GM21528 (cell line): ENCODE results near the gene ABCG1.
"Not testable (repeated sequence)": the region's sequence is repeated elsewhere in the genome, so short reads cannot be mapped to it uniquely, and the experiment has no call there.

Experiments
- ATAC-seq: cut with Tn5 transposase; IDR thresholded peaks from one replicate; pipeline ENCODE4 v1.9.1; 2021; ENCODE audit warnings: mild to moderate bottlenecking, moderate library complexity; ENCODE audit not compliant: unreplicated experiment, low FRiP score

Gene ABCG1

DNA sequence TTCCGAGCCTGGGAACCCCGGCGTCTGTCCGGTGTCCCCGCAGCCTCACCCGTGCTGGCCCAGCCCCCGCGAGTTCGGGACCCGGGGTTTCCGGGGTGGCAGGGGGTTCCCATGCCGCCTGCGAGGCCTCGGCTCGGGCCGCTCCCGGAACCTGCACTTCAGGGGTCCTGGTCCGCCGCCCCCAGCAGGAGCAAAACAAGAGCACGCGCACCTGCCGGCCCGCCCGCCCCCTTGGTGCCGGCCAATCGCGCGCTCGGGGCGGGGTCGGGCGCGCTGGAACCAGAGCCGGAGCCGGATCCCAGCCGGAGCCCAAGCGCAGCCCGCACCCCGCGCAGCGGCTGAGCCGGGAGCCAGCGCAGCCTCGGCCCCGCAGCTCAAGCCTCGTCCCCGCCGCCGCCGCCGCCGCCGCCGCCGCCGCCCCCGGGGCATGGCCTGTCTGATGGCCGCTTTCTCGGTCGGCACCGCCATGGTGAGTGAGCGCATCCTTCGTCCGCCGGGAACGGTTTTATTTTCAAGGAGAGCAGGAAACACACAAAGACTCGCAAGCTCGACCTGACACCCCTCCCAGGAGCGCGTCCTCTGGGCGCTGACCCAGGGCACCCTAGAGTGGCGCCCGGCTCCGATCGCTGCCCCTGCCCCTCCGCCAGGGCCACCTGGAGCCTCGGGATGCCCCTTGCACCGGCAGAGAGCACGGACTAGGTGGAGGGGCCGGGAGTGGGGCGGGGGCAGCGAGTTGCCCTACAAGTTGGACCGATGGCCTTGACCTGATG is at the start of gene ABCG1:
Gene ABCG1 (plus strand): TSS at position 305 of the 770 bp plus-strand sequence. CDS start 123 bp downstream, at position 428.
- no peak for ATAC-seq

DNA sequence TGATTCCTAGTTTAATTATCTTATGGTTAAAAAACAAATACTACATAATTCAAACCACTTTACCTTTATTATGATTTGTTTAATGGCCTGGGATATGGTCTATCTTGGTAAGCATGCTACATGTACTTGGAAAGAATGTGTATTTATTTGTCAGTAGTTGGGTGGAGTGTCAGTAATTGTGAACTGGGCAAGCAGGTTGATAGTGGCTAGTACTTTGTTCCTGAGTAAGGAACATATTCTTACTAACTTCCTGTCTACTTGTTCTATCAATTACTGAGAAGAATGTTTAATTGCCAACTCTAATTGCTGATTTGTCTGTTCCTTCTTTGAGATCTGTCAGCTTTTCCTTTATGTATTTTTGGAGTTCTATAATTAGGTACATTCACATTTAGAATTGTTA is 49.2 kb upstream of the ABCG1 start:
- ATAC-seq, result no peak

DNA sequence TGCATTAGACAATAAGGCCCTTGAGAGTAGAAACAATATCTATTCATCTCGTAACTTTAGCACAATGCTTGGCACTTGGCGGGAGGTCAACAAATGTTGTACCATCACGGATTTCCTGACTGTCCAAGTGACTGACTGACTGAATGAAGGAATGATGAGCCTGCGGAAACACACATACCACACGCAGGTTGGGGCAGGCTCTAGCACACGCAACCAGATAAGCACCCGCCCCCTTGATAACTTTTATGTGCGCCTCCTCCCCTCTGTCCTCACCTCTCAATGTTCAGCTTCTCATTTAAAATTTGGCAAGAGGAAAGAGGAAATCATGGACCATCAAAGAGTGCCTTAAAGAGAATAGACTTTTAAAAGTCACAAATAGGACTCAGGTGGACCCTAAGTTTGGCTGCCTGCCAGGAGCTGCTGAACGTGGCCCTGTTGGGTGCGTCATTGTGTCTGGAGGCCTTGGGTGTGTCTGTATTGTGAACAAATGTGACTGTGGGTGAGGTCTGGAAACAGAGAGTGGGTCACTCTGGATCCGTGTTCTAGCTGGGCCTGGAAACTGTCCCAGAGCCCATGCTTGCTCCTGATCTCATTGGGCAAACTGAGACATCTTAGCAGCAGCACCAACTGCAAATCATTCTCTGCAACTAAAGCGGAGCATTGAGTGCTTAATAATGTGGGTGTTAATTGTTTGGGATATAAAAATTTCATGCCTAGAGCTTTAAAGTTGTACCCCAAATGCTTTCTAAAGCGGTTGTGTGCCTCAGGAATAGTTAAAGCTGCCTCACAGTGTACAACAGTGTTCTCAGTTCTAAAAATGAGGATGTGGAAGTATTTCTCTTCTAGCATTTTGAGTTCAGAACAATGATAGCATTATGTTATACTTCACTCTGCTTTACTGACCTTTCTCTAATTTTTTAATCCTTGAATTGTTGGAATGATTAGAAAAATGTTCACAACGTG is 47.6 kb upstream of the ABCG1 start:
- no peak for ATAC-seq

DNA sequence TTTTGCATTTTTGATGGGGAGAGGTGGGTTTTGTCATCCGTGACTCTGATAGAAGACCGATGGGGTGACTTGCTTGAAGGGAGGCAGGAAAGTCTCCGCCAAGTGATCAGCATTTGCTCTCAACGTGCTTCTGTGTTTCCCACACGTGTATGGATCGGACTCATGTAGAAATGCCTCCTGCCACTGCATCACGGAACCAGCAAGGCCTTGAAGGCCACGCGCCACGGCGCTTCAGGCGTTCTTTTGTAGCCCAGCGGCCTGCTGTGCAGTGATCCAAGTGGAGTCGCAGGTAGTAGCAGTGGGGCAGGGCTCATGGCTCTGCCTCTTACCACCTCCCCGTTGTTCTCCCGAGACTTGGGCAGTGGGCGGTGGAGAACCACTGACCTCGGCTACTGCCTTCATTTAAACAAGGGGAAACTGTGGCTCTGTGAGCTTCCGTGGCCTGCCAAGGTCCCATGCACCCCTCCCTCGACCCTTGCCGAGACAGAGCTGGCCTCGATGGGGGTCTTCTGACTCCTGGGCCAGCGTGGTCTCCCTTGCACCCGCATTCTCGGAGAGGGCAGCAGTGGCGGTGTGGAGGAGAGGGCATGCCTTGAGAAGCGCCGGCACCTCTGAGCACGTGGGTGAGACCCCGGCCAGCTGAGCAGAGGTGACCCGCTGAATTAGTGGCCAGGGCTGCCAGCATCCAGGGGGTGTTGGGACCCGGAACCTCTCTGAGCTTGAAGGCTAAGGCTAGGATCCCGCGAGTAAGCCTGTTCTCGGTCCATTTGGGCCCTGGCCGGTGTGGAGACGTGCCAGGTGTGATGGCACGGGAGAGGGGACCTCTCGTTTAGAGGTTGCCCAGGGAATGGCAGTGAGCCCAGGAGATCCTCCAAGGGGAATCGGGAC is 46.1 kb upstream of the ABCG1 start:
- ATAC-seq, result no peak

DNA sequence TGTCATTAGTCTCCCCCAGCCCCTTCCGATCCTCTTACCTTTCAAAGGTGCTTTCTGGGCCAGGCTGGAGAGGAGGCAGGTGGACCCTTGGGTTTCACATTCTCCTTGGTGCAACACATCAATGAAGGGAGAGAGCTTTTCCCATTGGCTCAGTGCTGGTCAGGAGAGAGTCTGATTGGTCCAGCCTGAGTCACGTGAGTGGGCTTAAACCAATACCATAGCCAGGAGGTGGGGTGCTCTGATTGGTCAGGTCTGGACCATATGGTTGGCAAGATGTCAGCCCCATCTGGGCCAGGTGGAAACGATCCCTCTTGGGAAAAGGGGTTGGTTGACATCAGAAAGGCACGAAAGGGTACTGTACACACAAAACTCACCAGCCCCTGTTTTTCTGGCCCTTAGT is 44.8 kb upstream of the ABCG1 start:
- no peak for ATAC-seq

DNA sequence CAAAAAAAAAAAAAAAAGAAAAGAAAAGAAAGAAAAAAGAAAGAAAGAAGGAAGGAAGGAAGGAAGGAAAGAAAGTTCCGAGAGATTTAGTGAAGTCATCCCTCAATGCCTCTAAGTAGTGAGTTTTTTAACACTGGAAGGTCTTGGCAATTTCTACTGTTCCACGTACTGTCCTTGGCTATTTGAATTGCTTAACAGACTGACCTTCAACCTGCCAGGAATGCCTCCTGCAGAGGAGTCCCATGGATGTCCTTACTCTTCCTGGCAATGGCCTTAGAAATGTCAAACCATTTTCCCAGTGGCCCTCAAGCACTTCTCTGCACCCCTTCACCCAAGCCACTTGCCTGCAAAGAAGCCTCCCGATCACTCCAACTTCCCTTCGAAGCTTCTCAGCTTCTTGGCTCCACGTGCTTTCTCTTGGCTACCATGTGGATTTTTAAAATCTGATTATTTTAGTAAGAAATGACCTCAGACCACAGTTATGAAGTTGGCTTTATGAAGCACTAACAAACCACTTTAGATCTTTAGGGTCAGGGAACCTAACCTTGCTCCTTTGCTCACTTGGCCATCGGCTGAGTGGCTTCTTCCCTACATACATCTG is 43.7 kb upstream of the ABCG1 start:
- ATAC-seq, result no peak

DNA sequence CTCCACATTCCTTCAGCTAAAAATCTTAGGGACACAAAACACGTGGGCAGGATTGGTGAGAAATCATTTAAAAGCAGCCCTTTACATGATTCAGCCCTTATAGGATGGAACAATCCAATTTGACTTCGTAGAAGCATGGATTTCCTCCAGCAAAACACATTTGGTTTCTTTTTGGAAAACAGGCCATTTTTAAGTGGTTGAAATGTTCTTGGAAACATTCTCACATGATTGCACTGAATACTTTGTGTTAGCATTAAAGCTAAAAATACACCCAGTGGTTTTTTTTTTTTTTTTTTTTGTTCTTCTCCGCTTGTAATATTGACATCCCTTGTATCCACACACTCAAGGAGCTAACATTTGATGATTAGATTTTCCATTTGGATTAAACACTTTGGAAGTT is 42.1 kb upstream of the ABCG1 start:
- ATAC-seq, result no peak

DNA sequence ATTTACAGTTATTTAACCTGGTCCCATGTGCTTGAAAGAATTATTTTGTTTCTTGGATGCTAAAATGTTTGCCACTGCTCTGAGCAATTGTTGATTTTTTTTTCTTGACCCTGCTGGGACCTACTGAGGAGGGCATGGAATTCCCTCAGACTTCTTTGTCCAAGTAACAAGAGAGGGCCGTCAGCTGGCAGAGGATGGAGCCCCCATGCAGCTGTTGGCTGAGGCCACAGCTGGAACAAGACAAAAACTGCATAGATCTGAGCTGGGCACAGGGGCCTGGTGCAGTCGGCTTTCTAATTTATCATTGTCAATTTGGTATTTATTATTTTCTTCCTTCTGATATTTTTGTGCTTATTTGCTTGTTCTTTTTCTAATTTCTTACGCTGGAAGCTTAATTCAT is 39.6 kb upstream of the ABCG1 start:
- no peak for ATAC-seq

DNA sequence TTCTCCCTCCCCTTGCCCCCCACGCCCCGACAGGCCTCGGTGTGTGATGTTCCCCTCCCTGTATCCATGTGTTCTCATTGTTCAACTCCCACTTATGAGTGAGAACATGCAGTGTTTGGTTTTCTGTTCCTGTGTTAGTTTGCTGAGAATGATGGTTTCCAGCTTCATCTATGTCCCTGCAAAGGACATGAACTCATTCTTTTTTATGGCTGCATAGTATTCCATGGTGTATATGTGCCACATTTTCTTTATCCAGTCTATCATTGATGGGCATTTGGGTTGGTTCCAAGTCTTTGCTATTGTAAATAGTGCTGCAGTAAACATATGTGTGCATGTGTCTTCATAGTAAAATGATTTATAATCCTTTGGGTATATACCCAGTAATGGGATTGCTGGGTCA is 38.9 kb upstream of the ABCG1 start:
- ATAC-seq, result not testable (repeated sequence)

DNA sequence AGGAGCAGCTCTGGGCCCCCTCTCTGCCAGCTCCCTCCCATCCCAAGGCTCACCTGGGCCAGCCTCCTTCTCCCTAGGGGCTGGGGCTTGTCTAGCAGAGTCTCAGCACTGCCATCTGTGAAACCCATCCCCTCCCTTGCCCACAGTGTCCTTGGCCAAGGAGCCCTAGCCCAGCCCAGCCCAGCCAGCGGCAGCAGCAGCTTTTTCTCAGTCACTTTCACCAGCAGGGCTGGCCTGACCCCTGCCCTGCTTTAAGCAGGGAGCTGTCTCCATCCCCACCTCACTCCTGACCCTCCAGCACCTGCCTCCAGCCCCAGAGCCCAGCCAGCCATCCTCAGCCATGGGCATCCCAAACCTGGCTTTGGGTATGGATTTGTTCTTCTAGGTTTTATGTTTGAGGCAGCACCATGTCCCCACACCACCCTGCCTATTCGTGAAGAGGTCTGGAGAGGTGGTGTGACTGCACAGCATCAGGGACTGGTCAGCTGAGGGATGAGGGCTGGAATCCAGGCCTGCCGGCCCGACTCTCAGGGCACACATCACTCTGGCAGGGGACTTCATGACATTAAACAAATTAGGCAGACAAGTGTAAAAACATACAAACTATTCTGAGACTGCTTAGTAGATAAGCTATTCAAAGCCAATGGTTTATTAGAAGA is 36.1 kb upstream of the ABCG1 start:
- no peak for ATAC-seq

DNA sequence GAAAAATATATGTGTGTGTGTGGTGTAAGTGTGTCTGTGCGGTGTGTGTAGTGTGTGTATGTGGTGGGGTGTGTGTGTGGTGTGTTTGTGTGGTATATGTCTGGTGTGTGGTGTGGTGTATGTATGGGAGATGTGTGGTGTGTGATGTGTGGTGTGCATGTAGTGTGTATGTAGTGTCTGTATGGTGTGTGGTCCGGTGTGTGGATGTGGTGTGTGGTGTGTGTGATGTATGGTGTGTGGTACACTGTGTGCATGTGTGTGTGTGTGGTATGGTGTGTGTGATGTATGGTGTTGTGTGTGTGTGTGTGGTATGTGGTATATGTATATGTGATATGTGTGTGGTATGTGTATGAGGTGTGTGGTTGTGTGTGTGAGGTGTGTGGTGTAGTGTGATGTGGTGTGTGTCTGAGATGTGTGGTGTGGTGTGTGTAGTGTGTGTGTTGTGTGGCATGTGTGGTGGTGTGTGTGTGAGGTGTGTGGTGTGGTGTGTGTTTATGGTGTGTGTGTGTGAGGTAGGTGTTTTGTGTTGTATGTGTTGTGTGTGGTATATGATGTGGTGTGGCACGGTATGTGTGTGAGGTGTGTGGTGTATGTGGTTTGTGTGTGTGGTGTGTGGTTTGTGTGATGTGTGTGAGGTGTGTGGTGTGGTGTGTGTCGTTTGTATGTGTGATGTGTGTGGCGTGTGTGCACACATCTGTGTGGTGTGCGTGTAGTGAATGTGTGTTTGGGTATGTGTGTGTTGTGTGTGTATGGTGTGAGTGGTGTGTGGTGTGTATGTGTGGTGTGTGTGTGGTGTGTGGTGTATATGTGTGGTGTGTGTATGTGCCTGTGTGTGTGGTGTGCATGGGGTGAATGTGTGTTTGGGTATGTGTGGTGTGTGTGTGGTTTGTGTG is 35.3 kb upstream of the ABCG1 start:
- no peak for ATAC-seq

DNA sequence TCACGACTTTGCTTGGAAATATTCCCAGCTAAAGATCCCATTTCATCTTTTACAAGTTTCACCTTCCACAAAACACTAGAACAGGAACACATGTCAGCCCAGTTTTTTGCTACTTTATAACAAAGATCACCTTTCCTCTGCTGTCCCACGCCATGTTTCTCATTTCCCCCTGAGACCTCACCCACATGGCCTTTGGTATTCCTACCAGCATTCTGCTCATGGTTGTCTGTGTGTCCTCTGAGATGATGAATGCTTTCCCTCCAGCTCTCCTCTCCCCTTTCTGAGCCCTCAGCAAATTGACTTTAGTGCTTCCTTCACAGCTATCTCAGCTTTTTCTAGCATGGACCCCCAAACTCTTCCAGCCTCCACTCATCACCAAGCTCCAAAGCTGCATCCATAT is 32.3 kb upstream of the ABCG1 start:
- no peak for ATAC-seq

DNA sequence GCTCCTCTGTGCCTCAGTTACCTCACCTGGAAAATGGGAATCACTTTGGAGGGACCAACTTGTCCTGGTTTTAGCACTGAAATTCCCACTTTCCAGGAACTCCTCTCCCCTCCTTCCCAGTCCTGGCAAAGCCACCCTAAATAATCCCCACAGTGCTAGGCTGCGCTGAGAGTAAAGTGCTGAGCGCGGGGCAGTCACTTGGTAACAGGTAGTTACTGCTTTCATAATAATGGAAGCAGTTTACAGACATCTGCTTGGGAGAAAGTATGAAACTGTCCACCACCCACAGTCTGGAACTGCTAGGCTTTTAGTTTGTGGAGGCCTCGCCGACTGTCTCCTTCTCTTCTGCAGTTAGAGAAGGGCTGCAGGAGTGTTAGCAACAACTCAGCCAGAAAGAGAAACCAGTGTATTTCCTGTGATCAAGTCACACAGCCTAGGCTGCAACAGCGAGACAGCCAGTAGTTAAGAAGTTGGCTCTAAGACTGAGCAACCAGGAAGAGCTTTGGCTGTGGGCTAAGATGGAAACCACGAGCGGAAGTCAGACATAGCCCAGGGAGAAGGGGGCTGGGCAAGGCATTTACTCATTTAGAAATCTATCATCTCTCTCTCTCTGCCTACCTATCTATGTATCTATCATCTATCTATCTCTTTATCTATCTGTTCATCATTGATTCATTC is 30.8 kb upstream of the ABCG1 start:
- ATAC-seq, result peak; percentile 95

DNA sequence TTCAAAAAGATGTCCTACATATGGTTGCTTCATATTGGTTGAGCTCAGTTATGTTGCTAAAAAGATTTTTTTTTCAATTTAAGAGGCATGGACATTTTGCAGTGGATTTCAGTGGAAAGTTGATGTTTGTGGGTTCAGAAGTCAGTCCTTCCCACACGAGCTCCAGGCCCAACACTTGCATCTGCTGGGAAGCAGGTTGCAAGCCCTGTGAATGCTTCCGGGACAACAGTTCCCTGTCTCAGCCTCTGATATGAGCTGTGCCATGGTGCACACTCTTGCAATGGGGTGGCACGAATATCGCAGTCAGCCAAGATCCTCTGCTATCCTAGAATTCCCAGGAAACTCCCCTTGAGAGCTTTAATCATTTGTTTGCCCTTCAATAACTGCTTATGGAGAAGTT is 30.3 kb upstream of the ABCG1 start:
- ATAC-seq, result peak; percentile 27

DNA sequence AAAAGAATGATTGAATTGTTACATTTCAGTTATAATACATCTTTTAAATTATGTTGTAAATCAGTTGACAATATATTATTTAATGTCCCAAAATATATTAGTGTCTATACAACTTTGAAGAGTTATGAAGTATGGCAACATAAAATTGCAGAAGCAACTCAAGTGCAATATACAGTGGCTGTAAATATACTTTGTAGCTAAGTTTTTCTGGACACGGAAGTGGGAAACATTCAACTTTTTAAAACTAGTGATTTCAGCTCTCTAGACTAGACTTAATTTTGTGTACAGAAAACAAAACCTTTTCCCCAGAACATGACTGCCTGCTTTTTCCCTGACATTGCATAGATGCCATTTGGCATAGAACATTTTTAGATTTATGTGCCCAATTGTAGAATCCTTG is 29.5 kb upstream of the ABCG1 start:
- no peak for ATAC-seq

DNA sequence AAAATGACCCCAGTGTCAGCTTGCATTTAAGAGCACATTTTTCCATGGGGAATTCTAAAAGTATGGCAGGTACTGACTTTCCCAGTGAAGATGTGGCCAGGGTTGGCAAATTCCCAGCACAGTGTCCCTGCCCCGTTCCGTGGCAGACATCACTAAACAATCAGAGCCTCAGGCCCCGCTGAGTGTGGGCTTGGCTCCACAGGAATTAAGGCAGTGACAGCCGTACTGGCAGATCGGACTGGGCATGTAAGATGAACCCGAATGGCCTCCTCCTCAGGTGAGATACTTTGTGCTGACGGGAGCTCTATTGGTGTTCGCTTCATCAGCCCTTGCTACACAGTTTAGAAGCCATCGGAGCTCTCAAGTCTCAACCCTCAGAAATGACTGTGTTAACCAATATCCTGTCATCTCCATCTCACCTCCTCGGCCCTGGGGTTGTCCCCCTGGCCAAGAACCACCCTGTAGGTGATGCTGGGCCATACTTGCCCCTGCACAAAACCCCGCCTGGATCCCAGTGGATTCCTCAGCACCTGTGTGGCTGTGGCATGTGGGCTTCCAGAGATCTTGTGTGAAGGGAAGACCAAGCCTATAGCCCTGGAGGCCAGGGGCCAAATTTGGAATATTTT is 29.0 kb upstream of the ABCG1 start:
- no peak for ATAC-seq

DNA sequence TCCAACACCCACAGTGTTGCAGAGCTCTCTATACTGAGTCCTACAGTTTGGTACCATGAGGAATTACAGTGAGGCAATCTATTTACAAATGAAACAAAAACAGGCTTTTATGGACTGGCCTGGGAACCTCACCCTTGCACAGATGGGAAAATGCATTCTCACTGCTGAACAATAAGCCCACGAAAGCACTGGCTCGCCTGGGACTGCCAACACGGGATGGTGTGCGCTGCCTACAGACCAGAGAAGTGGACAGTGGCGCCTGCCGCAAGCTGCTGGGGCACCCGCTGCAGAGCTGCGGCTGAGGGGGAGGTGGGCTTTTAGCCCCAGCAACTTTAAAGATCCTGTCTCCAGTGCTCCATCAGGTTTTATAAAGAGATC is 28.5 kb upstream of the ABCG1 start:
- no peak for ATAC-seq

DNA sequence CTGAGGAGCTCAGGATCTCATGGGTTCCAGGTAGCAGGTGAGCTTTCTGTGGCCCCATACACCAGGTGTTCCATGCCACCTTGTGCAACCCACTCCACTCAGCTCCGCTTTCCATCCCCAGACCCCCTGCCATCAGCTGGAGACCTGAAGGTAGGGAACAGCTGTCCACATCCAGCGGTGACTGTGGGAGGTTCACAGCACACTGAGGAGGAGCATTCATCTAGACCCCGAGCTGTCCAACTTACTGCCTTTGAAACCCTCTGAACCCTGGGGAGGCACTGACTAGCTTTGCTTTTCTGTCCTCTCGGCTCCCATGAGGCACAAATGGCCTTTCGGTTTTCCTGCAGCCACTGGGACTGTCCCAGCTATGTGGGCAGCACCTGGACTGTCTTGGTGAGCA is 27.9 kb upstream of the ABCG1 start:
- no peak for ATAC-seq
